GM19463 (cell line): Measurements from ENCODE around the gene ABHD4.
"Not testable (repeated sequence)": the region's sequence is repeated elsewhere in the genome, so short reads cannot be mapped to it uniquely, and the experiment has no call there.

Source experiments
- ATAC-seq: cut with Tn5 transposase; IDR thresholded peaks from one replicate; pipeline ENCODE4 v1.9.1; 2021; ENCODE audit warnings: mild to moderate bottlenecking, moderate library complexity; ENCODE audit not compliant: unreplicated experiment

The ABHD4 gene

DNA sequence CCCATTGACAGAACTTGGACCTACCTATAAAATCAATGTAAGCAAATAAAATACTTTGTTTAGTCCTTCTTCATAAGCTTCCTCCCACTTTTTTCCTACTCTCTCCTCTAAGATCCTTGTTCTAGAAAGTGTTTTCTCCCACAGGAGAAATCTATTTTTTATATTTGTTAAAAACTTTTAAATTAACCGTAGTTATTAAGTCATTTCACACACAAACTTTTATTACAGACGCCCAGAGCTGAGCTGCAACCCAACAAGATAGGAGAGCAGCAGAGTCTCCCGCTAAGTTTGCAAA is 36.8 kb upstream of the ABHD4 start:
- no peak for ATAC-seq

DNA sequence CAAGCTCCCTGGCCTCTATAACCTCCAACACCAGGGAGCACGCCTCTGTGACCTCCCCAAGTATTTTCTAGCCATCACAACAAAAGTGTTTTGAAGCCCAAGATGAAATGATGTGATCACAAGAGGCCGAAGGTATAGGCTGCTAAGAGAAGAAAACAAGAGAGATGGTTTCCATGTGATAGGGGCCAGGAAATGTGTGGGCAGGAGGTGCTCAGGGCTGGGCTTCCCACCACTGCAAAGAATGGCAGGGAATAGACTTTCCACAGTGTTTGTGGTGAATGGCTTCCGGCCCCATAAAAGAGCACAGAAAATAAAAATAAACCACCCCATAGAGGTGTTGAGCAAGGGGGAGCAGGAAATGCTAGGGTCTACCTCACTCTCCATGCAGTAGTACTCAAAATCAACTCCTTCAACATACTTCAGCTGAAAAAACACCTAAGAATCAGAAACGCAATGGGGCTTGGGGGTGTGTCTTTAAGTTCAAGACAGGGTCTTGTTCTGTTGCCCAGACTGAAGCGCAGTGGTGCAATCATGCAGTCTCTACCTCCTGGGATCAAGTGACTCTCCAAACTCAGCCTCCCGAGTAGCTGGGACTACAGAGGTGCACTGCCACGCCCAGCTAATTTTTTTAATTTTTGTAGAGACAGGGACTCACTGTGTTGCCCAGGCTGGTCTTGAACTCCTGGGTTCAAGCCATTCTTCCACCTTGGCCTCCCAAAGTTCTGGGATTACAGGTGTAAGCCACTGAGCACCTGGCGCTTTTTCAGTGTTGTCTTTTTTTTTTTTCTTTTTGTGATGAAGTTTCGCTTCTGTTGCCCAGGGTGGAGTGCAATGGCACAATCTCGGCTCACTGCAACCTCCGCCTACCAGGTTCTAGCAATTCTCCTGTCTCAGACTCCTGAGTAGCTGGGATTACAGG is 36.2 kb upstream of the ABHD4 start:
- no peak for ATAC-seq

DNA sequence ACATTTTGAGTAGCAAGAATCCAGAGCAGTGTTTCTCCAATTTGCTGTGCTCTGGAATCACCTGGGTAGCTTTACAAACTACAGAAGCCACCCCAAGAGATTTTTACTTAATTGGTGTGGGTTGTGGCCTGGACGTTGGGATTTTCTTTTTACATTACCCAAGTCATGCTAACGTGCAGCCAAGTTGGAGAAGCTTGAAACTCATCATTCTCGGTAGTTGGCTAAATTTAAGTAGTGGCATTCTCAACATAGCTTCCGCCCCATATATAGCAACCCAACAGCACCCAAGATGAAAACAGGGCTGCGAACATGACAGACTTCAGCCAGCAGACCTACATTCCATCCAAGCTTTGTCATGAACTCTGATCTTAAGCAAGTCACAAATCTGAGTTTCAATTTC is 34.1 kb upstream of the ABHD4 start:
- ATAC-seq = peak; percentile 35

DNA sequence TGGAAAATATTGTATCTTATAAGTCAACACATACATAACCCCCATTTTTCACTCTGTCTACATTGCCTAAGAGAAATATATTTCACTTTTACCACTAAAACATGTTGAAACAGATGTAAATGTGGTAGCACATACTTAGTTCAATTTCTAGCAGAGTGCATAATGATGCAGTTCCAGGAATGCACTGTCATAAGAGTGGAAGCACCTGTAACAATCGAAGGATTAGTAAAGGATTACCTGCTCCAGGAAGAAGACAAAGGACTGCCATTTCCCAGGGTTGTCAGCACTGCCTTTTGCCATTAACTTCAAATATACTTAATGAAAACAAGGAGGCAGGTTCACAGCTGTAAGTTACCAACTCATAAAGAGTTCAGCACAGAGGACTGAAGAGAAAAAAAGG is 33.6 kb upstream of the ABHD4 start:
- ATAC-seq = no peak

DNA sequence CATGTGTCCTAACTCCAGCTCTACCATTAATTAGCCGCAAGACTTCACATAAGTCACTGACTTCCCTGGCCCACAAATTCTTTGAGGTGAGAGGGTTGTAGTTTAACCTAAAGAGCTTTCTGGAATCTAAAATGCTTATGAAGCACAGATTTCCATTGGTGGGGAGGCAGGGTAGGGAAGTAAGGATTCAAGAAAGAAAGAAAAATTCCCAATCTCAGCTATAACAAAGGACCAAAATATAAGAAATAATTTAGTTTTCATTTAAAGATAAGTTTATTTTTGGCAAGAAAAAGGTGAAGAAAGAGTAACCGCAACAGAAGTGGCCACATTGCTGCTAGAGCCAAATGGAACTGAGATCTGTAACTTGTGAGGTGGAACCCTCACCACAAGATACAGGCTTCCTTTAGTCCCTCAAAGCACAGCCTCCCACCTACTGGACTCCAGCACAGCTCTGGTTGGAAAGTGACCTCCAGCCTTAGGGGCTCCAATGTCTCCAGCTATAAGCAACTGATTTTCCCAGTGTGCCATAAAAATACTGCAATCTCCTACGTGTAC is 32.6 kb upstream of the ABHD4 start:
- peak; percentile 27 for ATAC-seq

DNA sequence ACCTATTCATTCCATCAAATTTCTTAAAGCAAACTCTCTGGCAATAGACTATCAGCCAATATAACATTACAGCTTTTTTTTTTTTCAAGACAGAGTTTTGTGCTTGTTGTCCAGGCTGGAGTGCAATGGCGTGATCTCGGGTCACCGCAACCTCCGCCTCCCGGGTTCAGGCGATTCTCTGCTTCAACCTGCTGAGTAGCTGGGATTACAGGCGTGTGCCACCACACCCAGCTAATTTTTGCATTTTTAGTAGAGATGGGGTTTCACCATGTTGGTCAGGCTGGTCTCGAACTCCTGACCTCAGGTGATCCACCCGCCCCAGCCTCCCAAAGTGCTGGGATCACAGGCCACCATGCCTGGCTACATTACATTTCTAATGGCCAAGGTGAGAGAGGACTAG is 31.8 kb upstream of the ABHD4 start:
- not testable (repeated sequence) for ATAC-seq

DNA sequence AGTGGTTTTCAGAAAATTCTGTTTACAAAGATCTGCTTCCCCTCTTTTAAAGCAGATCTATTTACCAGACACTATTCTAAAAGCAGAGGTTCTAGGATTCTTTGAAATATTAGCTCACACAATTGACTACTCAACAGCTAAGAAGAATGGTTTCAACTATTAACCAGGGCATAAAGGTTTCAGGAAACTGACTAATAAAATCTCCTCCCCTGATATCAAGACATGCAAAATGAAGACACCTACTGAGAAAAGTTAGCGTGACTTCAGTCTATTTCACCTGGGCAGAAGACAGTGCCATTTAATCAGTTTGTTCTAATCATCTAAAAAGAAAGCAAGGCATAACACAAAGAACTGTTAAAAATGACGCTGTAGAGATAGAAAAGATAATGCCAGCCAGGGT is 31.3 kb upstream of the ABHD4 start:
- no peak for ATAC-seq

DNA sequence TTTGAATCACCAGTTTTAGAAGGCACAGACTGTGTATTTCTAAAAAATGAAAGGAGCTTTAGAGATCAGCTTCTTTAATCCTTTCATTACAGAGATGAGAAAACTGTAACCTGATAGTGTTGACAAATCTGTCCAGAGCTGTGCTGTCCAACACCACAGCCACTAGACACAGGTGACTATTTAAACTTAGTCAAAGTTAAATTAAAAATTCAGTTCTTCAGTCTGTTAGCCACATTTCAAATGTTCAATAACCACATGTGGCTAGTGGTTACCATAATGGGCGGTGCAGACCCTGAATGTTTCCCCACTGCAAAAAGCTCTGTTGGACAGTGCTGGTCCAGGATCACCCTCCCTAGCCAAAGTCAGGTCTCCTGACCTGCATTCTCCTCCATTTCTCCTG is 30.7 kb upstream of the ABHD4 start:
- ATAC-seq = no peak

DNA sequence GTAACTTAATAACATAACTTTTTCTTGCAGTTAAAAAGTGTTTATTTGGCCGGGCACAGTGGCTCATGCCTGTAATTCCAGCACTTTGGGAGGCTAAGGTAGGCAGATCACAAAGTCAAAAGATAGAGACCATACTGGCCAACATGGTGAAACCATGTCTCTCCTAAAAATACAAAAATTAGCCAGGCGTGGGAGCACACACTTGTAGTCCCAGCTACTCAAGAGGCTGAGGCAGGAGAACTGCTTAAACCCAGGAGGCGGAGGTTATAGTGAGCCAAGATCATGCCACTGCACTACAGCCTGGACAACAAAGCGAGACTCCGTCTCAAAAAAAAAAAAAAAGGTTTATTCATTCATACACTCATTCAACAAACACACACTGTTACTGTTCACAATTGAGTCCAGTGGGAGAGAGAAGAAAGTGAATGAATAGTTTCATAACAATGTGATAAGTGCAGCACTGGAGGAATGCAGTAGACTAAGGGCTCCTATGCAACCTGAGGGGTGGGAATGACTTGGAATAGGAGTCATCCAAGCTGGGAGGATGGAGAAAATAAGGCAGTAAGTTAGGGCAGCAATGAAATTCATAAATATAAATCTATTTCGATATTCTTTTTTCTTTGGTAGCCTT is 28.9 kb upstream of the ABHD4 start:
- ATAC-seq = no peak

DNA sequence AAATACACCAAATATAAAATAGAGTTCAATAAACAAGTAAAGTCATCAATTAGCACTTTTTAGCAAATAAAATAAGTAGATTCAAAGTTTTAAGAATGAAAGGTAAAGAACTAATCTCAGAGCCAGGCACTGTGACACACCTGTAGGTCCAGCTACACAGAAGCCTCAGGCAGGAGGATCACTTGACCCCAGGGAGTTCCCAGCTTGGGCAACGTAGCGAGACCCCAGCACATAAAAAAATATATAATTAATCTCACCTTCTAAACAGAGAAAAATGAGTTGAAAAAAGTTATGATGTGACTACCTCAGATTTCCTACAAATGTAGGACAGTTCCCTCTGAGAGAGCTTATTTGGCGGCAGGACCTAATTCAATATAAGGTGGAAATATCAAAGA is 28.4 kb upstream of the ABHD4 start:
- ATAC-seq = no peak

DNA sequence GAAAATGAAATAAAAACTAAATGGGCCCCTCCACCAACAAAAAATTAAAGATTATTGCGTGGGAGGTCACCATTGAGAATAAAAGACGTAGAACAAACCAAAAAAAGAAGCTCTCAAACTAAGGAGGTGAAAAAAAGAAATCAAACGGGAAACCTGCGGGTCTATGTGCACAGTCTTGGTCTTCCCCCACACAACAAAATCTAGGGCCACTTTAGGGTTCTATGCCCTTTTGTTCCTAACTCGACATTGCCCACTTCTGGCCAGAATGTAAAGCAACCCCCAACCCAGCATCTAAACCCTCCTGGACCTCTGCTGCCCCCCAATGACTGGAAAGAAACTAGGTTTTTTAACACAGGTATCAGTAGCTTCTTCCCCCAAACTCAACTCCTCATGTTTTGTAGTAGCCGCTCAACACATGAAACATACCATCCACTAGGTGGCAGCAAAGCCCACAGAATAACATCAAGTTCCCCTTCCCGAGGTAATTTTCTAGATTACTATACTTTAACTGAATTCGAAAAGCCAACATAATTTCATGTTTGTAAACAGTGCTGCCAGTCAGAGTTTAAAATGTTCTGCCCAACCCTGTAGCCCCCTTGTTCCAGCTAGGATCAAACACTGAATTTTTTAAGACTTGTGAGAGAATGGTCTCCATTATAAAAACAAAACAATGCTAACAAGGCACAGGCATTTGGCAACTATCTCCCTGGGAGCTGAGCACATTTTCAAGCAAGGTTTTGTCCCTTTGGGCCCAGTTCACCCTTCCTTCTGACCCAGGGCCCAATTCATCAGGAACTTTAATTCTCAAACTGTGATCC is 27.8 kb upstream of the ABHD4 start:
- ATAC-seq = peak; percentile 62

DNA sequence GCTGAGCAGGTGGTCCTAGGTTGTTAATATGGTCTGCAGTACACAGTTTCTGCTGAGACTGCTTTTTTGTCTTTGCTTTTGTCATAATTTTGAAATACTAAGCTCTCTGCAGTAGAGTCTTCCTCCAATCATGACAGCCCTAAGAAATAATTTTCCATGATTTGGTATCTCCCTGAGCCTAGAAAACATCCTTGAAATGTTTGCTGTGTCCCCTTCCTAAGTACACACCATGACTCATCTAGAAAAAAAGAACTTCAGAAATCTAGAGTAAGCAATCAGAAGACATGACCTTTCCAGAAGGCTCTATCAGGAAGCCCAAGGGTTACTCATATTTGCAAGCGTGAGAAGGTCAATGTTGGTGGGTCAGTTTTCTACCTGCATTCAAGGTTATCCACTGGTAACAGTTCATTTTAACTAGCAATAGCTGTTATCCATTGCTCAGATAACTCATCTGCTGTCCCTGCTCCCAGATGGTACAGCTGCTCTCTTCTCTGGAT is 25.5 kb upstream of the ABHD4 start:
- ATAC-seq = no peak

DNA sequence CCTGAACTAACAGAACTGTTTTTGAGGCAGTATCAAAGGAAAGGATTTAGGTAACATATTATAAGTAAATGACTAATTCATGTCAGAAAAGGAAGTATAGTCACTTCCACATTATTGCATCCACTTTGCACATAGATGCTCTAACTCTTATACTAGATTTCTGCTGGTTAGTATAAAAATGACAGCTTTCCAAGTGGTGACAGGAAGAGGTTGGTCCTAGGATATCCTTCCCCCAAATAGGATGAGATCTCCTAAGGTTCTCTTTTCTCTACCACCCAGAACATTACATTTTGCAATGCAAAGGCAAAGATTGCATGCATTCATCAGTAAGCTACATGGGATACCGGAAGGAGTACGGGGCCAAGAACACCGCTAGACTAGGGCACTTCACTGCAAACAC is 24.3 kb upstream of the ABHD4 start:
- no peak for ATAC-seq

DNA sequence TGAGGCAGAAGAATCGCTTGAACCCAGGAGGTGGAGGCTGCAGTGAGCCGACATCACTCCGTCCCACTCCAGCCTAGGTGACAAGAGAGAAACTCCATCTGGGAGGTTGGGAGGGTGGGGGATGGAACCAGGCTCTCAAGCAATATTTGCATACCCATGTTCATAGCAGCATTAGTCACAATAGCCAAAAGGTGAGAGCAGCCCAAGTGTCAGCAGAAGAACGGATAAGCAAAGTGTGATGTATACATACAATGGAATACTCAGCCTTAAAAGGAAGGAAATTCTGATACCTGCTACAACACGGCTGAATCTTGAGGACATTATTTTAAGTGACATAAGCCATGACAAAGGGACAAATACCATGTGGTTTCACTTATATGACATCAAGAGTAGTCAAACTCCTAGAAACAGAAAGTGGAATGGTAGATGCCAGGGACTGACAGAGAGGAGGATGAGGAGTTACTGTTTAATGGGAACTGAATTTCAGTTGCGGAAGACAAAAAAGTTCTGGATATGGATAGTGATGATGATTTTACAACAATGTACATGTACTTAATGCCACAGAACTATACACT is 20.7 kb upstream of the ABHD4 start:
- ATAC-seq = no peak

DNA sequence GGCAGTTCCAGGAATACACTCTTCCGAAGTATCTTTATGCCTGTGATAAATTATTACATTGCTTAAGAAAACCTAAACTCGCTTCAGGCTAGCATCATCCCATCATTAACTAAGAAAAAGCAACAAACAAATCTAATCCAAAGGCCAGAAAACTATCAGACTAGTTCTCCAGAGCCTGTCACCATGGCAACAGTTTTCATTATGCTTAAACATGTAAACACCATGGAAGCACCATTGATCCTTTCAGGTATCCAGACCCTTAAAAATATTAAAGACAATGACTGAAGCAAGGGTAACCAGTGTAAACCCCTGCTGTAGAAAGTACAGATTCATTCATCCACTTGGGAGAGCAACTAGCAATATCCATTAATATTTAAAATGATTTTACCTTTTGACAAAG is 18.9 kb upstream of the ABHD4 start:
- ATAC-seq = no peak

DNA sequence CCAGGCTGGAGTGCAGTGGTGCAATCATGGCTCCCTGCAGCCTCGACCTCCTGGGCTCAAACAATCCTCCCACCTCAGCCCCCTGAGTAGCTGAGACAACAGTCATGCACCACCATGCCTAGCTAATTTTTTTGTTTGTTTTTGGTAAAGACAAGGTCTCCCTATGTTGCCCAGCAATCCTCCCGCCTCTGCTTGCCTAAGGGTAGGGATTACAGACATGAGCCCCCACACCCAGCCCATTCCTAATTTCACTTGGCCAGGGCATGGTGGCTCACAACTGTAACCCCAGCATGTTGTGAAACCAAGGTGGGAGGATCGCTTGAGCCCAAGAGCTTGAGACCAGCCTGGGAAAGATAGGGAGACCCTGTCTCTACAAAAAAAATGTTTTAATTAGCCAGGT is 18.2 kb upstream of the ABHD4 start:
- ATAC-seq = no peak

DNA sequence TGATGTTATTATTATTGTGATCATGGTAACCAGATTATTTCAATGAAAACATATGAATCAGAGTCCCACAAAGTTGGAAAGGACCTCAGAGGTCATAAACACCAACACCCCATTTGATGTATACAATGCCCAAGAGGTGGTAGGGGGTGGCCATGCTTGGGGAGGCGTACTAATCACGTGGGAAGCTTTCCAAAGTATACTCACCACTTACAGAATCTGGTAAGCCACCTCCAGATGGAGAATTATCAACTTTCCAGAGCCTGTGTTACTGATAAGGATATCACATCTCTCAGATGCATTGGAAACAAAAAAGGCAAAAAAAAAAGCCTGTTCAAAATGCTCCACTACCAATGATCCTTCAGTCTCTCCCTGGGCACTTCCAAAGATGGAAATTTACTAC is 17.5 kb upstream of the ABHD4 start:
- ATAC-seq = no peak

DNA sequence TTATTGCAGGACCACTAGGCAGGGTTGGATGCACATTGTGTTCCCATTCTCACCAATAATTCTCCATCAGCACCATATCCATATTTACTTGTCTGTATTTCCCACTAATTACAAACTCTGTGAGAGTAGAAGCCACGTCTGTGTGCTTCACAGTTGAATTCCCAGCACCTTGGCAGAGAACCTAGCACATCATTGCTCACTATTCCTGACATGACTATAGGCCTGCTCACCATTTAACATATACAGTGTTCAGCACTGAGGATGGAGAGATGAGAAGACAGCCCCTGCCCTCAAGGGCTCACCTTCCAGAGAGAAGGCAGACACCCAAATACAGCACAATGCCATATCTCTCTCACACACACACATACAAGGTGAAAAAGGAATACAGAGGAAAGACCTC is 14.1 kb upstream of the ABHD4 start:
- no peak for ATAC-seq

DNA sequence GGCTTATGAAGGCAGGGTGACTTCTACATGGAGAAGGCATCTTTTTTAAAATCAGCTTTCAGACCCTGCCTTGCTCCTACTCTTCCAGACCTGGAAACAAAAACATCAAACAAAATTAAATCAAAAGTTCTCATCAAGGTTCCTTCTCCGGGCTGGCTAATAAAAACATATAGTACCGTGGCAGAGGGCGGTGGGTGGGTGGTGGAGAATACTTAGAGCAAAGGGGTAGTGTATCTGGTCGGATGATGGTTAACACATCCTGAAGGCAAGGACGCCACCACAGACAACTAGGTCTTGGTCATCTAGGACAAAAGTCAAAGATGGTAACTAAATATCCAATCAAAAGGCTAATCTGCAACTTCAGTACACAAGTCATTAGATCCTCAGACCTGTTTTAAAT is 10.9 kb upstream of the ABHD4 start:
- no peak for ATAC-seq

DNA sequence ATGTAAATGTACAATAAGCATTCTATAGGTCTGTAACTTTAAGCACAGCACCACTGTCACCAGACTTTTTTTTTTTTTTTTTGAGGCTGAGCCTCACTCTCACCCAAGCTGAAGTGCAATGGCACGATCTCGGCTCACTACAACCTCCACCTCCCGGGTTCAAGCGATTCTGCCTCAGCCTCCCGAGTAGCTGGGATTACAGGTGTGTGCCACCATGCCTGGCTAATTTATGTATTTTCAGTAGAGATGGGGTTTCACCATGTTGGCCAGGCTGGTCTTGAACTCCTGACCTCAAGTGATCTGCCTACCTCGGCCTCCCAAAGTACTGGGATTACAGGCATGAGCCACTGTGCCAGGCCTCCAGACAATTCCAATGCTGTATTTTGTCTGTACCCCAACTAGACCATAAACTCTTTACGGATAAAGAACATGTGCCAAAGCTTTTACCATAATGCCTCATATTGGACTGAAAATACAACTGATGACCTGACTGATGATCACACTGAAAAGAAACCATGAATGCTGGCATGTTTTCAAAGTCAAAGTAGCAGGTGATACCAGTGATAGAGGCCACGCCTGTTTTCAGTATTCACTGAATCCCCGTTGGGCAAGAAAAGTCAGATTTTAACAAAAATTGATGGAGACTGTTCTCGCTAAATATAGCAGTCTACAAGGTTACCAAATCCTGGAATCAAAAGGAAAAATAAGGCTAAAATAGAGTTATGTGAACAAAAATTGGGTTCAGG is 10.2 kb upstream of the ABHD4 start:
- ATAC-seq = not testable (repeated sequence)
